Measurements from ENCODE around the gene IDH2.

DNA sequence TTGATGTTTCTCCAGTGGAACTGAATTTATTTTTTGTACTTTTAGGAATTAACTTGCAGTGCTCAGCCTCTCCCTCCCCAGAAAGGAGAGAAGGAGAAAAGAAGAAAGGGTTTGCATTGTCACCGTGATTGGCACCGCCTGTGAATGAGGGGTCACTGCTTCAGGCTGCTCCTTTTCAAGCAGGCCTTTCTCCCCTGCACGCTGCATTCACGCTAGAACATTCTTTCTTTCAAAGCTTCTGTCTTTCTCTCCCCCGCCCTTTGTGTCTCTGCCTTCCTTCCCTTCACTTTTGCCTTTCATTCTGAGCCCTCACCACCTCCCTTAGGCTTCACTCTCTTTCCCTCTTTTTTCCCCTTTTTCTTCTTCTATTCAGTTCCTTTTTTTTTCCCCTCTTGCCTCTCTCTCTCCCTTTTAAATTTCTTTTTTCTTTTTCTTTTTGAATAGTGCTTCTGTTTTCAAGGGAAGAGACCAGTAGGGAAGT, 58.7 kb downstream of the IDH2 start:
- TF ChIP-seq, protein P1, sequence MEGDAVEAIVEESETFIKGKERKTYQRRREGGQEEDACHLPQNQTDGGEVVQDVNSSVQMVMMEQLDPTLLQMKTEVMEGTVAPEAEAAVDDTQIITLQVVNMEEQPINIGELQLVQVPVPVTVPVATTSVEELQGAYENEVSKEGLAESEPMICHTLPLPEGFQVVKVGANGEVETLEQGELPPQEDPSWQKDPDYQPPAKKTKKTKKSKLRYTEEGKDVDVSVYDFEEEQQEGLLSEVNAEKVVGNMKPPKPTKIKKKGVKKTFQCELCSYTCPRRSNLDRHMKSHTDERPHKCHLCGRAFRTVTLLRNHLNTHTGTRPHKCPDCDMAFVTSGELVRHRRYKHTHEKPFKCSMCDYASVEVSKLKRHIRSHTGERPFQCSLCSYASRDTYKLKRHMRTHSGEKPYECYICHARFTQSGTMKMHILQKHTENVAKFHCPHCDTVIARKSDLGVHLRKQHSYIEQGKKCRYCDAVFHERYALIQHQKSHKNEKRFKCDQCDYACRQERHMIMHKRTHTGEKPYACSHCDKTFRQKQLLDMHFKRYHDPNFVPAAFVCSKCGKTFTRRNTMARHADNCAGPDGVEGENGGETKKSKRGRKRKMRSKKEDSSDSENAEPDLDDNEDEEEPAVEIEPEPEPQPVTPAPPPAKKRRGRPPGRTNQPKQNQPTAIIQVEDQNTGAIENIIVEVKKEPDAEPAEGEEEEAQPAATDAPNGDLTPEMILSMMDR (IDR thresholded peaks at IDR 0.05): no peak
- TF ChIP-seq POLR2A (IDR thresholded peaks at IDR 0.05): no peak

All from tibial nerve (tissue), 3 donors.